ENCODE measurements around the gene MRPS17.
"Not testable (repeated sequence)": the region's sequence is repeated elsewhere in the genome, so short reads cannot be mapped to it uniquely, and the experiment has no call there.

The MRPS17 gene

DNA sequence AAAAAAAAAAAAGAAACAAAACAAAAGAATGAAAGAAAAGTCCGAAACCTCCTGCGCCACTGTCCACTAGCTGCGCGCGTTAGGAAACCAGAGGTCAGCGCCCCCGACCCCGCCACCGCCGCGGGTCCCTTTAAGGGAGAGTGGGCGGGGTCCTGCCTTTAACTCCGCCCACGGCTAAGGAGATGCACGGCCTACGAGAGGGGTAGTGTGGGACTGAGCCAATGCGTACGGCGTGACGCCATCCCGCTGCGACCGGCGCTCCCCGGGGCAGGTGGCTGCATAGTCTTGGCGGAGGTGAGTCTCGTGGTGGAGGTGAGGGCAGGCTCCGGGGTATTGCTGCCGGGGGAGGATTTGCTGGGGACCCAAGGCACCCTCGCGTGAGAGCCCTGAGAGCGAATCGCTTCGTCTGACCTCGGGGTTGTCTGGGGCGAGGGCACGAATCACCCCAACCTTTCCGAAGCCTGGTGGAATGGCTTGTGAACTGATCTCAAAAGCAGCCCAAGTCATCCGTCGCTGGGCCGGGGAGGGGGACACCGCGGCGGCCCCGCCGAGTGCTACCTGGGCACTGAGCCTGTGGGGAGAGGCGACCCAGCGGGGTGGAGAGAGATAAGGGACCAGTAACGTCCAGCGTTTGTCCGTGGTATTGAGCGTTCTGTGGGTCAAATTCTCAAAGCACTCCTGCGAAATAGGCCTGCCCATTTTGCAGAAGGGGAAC, at the start of gene MRPS17:
TSS of gene MRPS17 (plus strand) at position 241 of the 715 bp plus-strand sequence. CDS start 1,319 bp downstream, outside the sequence.
- in situ Hi-C loops (cut with HindIII; ENCODE audit: low pct_ligation_motif_present, low pct_unique_long_range_greater_than_20kb, low sequenced_read_pairs): no loop called here

DNA sequence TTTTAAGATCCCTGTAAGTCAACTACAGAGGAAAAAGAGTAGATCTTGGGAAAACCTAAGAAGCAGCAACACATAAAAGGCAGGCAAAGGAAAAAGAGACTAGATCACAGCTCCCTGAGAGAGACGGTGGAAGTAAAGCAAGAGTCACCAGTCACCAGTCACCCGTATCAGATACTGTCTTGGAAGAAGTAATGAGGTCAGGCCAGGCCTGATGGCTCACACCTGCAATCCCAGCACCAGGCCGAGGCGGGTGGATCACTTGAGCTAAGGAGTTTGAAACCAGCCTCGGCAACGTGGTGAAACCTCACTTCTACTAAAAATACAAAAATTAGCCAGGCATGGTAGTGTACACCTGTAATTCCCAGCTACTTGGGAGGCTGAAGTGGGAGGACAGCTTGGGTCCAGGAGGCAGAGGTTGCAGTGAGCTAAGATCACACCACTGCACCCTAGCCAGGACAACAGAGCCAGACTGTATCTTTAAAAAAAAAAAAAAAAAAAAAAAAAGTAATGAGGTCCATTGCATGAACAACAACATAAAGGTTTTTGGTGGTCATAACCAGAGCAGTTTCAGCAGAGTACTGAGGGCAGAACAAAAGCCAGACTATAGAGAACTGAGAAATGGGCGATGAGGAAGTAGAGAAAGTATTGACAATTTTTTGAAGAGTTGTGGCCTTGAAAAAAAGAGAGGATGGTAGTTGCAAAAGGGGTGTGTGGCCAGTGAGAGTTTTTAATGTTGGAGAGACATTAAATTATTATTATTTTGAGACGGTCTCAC, 47.5 kb upstream of the MRPS17 start:
- DNase-seq: no peak
- in situ Hi-C loops (cut with HindIII; ENCODE audit: low pct_ligation_motif_present, low pct_unique_long_range_greater_than_20kb, low sequenced_read_pairs): no loop called here

More for the DNA sequence above, at the start of gene MRPS17:
- peak; percentile 93 for DNase-seq

GRCh38 chr7:55912748-55913158, 38.9 kb upstream of the MRPS17 start:
- no peak for DNase-seq

DNA sequence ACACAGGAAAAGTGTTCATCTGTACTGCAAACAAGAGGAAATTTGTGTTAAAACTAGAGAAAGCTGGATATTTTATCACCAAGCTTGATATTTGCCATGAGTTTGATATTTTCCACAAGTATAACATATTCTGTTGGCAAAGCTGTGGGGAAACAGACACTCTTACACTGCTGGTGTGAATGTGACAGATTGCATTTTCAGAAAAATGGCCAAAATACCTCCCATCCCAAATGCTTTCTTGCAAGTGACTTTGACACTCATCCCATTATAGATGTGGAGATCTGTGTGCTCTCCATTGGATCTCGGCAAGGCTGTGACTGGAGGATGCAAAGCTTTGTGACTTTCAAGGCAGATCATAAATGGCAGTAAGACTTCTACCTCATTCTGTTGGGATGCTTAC, 33.9 kb upstream of the MRPS17 start:
- DNase-seq: no peak
- in situ Hi-C loops (cut with HindIII; ENCODE audit: low pct_ligation_motif_present, low pct_unique_long_range_greater_than_20kb, low sequenced_read_pairs): no loop called here

More at GRCh38 chr7:55912748-55913158, 38.9 kb upstream of the MRPS17 start:
- in situ Hi-C loops (cut with HindIII; ENCODE audit: low pct_ligation_motif_present, low pct_unique_long_range_greater_than_20kb, low sequenced_read_pairs): no loop called here

DNA sequence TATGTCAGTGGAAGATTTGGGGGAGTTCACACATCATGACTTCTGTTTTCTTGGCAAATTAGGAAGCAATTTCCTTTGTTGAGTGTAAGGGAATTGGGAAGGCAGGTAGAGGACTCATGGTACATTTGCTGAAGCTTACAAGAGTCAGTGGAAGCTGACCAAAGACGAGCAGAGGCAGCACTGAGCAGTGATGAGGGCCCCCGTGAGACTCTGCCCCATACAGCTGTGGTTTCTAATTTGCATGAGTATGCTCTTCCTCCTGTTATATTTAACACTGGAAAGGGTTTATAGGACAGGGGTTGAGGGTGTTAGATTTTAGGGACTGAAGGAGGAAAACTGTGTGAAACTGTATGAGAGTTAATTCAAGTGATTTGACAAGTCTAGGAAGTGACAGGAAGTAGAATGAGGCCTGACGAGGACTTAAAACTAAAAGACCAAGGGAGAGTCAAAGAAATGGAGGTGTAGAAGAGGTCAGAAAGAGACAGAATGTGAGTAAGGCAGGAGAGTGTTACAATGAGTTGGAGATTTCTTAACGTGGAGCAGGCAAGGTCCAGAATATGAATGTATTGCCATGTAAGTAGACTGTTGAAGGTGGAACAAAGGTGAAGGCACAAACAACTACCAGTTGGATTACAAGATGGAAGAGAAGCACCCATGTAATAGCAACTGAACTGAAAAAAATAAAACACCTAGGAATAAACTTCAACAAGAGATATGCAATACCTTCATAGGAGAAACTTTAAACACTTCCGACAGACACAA, 23.5 kb upstream of the MRPS17 start:
- no peak for DNase-seq
- in situ Hi-C loops (cut with HindIII; ENCODE audit: low pct_ligation_motif_present, low pct_unique_long_range_greater_than_20kb, low sequenced_read_pairs): no loop called here

DNA sequence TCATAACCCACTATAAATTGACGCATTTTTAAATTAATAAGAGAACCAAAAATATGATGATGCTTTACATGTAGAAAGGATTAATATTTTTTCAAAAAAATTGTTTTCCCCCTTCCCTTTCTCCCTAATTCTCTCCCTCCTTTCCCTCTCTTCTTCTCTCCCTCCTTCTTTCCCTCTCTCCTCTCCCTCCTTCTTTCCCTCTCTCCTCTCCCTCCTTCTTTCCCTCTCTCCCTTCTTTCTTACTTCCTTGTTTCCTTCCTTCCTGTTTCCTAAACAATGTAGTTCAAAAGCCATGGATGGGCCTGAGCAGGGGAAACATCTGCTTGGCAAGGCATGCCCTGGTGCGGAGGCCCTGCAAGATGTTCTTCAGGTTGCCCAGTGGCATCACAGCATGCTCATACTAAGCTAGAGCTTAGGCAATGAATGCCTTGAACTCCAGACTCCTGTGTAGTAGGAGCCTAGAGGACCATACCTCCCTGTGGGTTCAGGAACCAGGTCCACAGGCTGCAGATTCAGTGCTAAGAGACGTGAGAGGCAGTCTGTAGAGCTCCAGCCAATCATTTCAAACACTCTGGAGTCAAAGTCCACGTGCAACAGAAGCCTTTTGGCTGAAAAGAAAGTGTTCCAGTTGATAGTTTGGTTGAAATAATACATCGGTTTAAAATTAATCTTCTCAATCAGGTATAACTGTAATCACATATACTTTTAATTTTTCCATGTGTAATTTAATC, 20.1 kb upstream of the MRPS17 start:
- no peak for DNase-seq
- in situ Hi-C loops (cut with HindIII; ENCODE audit: low pct_ligation_motif_present, low pct_unique_long_range_greater_than_20kb, low sequenced_read_pairs): no loop called here

GRCh38 chr7:55939514-55940123, 12.1 kb upstream of the MRPS17 start:
- DNase-seq: no peak
- in situ Hi-C loops (cut with HindIII; ENCODE audit: low pct_ligation_motif_present, low pct_unique_long_range_greater_than_20kb, low sequenced_read_pairs): no loop called here

- no peak for DNase-seq
- in situ Hi-C loops (cut with HindIII; ENCODE audit: low pct_ligation_motif_present, low pct_unique_long_range_greater_than_20kb, low sequenced_read_pairs): no loop called here
Measured at GRCh38 chr7:55946545-55946944, 5.1 kb upstream of the MRPS17 start.

GRCh38 chr7:55952352-55952671, 635 bp downstream of the MRPS17 start:
- in situ Hi-C loops (cut with HindIII; ENCODE audit: low pct_ligation_motif_present, low pct_unique_long_range_greater_than_20kb, low sequenced_read_pairs); DNase-seq: not testable (repeated sequence)

- DNase-seq: no peak
- in situ Hi-C loops (cut with HindIII; ENCODE audit: low pct_ligation_motif_present, low pct_unique_long_range_greater_than_20kb, low sequenced_read_pairs): no loop called here
Measured at GRCh38 chr7:55953707-55954475, 2.2 kb downstream of the MRPS17 start.

GRCh38 chr7:55957190-55957589, 5.5 kb downstream of the MRPS17 start:
- in situ Hi-C loops (cut with HindIII; ENCODE audit: low pct_ligation_motif_present, low pct_unique_long_range_greater_than_20kb, low sequenced_read_pairs): no loop called here
- no peak for DNase-seq

DNA sequence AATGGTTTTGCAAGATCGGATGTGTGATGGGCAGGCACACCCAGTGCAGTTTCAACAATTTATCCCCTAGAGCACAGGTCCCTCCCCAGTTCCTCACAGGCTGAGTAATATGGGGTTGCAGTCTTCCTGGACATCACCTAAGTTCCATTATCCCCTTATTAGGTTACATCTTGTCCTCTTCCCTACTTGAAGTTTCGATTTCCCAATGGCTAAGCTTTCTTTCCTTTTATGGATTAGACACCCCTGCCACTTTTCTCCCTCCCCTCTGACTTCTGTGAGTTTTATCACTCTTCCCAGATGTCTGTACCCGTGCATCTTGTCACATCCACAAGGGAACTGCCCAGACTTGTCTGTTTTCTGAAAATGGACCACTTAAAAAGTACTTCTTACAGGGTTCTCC, 10.3 kb downstream of the MRPS17 start:
- in situ Hi-C loops (cut with HindIII; ENCODE audit: low pct_ligation_motif_present, low pct_unique_long_range_greater_than_20kb, low sequenced_read_pairs): no loop called here
- DNase-seq: no peak

- DNase-seq: no peak
- in situ Hi-C loops (cut with HindIII; ENCODE audit: low pct_ligation_motif_present, low pct_unique_long_range_greater_than_20kb, low sequenced_read_pairs): no loop called here
Measured at GRCh38 chr7:55963584-55964168, 12.0 kb downstream of the MRPS17 start.

- peak; percentile 85 for DNase-seq
- in situ Hi-C loops (cut with HindIII; ENCODE audit: low pct_ligation_motif_present, low pct_unique_long_range_greater_than_20kb, low sequenced_read_pairs): no loop called here
Measured at GRCh38 chr7:55964261-55965099, 12.8 kb downstream of the MRPS17 start, which contains the start of gene NIPSNAP2. NIPSNAP2 (plus strand) TSS chr7:55964585; CDS start chr7:55964610, 25 bp downstream.

GRCh38 chr7:55965100-55965470, 13.4 kb downstream of the MRPS17 start:
- no peak for DNase-seq
- in situ Hi-C loops (cut with HindIII; ENCODE audit: low pct_ligation_motif_present, low pct_unique_long_range_greater_than_20kb, low sequenced_read_pairs): no loop called here

GRCh38 chr7:55965805-55966421, 14.2 kb downstream of the MRPS17 start:
- no peak for DNase-seq
- in situ Hi-C loops (cut with HindIII; ENCODE audit: low pct_ligation_motif_present, low pct_unique_long_range_greater_than_20kb, low sequenced_read_pairs): no loop called here
